NCI-H1105 treated with DMSO at 0.1 percent for 48 hours (cell line): ENCODE data around the gene ZNF646.

Experiments used
- DNase-seq: peaks from one replicate; lab custom pipeline; 2025; lab: John Stamatoyannopoulos, UW

ZNF646 gene

DNA sequence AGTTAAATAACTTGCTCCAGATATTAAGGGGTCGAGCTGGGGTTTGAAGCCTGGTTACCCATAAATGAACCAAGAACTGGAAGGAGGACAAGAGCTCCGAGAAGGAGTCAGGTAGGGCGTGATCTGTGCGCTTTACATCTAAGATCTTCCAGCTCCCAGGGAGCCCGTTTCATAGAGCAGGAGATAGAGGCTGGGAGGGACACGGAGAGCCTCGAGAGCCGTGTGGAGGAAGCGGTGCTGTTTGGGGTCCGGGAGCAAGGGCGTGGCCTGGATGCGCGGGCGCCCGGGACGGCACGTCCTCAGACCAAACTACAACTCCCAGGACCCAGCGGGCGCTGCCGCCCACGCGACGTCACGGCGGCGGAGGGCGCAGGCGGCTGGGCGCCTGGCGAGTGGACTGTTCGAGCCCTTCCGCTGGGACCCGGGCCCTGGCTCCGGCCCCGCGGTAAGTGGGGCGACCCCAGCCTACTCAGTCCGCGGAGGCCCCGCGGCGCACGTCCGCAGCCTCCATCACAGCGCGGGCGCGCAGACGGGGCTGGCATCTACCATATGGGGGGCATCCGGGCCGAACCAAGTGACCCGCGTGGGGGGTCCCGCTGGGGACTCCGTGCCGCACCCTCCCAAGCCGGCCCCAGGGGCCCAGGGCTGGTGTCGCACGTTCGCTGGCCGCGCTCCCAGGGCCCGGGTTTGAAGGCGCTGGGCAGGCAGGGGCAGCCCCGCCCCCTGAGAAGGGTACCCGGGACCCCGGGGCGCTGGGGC lies 34.0 kb downstream of the ZNF646 start, which contains the start of gene BCKDK:
TSS of gene BCKDK (plus strand) at position 352 of the 759 bp plus-strand sequence. CDS start 838 bp downstream, outside the sequence.
- peak; percentile 51 for DNase-seq

DNA sequence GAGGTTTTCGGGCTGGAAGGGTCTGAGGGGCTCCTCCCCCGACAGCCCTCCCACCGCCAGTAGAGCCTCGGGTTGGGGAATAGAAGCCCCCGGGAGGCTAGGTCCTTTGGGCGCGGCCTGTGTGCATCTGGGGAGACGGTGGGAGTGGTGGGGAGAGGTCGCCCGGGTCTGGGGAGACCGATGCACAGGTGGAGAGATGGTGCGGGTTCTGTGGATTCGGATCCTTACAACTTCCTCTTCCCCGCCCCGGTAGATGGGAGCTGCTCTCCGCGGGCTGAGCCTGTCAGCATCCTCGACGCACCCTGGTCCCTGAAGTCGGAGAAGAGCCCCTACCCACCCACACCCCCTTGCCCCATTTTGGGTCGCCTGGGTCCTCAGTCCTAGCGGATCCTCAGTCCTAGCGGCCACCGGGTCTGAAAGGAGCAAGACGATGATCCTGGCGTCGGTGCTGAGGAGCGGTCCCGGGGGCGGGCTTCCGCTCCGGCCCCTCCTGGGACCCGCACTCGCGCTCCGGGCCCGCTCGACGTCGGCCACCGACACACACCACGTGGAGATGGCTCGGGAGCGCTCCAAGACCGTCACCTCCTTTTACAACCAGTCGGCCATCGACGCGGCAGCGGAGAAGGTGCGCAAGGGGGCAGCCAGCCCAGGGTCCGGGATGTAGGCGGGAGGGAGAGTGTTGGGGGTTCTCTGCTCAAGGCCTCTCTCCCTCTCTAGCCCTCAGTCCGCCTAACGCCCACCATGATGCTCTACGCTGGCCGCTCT lies 34.8 kb downstream of the ZNF646 start:
- DNase-seq, result no peak

DNA sequence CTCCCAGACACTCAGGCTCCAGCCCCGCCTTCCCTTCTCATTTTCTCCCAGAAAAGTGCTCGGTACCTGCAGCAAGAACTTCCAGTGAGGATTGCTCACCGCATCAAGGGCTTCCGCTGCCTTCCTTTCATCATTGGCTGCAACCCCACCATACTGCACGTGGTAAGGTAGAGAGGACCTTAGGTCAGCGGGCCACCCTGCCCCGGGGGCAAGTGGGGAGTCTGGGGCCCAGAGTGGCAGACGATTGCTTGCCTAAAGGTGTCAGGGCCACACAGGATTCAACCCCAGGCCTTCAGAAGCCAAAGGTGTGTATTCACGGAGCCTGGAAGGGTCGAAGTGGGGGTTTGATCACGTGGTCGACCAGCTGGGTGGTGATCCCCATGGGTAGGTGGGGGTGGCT lies 35.4 kb downstream of the ZNF646 start:
- no peak for DNase-seq

DNA sequence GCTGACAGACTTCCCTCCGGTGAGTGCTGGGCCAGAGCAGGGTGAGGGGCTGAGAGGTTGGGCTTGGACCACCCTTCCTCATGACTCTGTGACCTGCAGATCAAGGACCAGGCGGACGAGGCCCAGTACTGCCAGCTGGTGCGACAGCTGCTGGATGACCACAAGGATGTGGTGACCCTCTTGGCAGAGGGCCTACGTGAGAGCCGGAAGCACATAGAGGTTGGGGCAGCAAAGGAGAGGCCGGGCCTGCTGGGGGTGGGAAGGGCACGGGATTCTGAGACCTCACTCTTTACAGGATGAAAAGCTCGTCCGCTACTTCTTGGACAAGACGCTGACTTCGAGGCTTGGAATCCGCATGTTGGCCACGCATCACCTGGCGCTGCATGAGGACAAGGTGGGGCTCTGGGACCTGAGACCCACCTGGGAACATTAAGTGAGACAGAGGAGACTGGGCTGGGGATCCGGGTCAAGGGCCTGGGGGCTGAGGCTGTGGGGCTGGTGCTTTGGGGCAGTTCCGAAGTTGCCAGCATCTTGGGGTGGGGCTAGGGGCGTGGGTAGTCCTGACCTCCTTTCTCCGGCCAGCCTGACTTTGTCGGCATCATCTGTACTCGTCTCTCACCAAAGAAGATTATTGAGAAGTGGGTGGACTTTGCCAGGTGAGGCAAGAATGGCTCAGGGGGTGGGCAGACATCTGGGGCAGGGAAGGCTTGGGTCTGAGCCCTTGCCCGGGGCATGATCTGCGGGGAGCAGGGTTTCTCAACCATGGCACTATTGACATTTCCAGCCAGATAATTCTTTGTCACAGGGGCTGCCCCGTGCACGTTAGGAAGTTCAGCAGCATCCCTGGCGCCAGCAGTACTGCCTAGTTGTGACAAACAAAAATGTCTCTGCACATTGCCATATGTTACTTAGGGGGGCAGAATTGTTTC lies 36.1 kb downstream of the ZNF646 start:
- DNase-seq, result no peak

DNA sequence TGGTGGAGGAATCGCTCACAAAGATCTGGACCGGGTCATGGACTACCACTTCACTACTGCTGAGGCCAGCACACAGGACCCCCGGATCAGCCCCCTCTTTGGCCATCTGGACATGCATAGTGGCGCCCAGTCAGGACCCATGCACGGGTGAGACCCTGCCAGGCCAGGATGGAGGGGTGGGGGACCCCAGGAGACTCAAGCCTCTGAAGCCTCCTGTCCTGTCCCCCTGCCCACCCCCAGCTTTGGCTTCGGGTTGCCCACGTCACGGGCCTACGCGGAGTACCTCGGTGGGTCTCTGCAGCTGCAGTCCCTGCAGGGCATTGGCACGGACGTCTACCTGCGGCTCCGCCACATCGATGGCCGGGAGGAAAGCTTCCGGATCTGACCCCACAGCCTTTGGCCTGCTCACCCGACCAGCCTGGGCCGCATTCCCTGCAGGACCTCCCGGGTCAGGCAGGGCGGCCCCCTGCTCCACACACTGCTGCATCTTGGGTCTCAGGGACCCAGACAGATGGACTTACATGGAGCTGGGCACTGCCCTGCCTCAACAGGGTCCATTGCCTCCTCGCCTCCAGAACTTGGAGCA lies 37.8 kb downstream of the ZNF646 start:
- no peak for DNase-seq

DNA sequence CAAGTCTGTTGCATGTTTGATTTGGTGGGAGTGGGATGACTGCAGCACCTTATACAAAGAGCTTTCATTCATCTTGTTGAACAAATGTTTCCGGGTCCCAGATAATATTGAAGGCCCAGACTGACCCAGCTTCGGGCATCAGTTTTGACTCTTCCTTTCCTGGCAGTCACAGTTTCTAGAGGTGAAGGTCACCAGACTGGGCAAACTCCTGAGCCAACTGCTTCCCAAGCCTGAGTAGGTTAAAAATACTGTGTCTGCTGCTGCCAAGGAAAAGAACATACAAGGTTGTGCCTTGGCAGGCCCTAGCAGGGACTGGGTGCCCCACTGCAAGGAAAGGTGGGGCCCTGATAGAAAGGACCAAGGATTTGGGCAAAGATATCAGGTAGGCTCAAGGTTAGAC lies 38.5 kb downstream of the ZNF646 start:
- no peak for DNase-seq

DNA sequence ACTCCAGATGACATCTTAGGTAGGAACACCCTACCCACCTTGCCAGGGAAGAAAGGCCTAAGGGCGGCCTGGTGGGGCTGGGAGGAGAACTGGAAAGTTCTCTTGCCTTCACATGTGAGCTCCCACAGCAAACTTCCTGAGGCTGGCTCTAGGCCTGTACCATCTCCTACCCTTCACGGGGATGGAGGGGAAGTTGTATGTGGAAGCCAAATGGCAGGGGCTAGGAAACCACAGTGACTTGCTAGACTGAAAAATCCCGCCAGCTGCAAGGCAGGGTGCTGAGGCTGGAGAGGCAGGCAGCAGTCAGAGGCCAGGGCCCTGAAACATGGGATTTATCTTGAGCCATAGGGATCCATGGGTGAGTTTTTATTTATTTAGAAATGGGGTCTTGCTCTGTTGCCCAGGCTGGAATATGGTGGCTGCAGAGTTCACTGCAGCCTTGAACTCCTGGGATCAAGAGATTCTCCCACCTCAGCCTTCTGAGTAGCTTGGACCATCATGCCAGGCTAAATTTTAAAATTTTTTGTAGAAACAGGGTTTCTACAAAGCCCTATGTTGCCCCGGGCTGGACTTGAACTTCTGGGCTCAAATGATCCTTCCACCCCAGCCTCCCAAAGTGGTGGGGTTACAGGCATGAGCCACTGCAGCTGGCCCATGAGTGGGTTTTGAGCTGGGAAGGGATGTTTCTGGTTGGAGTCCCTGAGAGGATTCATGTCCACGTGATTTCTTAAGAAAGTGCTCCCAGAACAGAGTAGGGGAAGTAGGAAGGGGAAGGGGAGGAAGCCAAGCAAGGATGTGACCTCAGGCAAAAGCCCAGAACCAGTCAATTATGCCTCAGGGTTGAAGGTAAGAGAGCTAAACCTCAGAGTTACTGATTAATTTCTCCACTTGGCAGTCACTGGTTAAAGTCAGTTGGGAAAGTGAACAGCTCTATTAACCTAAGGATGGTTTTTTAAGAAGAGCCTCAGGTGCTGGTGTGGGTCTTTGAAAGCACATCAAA lies 39.2 kb downstream of the ZNF646 start:
- DNase-seq, result no peak

DNA sequence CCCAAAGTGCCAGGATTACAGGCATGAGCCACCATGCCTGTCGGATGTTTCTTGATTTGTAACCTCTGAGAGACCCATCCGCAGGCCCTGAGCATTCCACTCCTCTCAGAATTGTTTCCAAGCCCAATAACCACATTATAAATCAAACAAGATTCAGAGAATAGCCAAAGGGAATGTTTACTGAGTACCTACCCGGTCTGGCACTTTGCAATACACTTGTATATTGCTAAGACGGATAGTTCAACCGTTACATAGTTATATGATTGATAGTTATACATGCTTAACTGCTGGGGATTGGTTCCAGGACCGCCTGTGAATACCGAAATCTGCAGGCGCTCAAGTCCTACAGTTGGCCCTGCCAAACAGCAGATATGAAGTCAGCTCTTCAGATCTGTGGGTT lies 40.2 kb downstream of the ZNF646 start:
- no peak for DNase-seq

DNA sequence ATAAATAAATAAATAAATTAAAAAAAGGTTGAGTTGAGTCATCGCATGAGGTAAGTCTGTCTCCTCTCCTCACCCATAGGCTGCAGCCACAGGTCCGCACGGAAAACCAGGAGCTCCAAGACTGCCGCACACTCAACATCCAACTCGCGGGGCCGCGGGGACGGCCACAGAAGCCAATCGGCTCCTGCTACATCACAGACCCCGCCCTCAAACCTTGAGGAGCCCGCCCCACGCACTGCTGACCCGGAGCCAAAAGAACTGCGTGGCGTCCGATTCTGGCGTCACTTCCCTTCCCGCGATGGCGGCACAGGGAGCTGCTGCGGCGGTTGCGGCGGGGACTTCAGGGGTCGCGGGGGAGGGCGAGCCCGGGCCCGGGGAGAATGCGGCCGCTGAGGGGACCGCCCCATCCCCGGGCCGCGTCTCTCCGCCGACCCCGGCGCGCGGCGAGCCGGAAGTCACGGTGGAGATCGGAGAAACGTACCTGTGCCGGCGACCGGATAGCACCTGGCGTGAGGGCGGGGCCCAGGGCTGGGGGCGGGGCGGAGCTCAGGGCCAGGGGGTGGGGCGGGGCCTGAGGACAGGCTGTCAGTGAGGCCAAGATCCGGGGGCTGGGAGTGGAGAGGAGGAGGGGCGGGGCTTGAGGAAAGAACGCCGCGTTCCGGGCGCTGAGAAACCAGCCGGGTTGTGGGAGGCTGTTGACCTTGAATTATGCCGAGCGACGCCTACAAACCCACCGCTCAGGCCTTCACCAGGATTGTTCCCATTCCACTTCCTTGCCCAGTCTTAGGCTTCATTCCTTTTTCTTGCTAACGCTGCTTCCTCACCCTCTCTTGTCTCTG lies 43.4 kb downstream of the ZNF646 start, which contains the start of gene KAT8:
TSS of gene KAT8 (plus strand) at position 281 of the 839 bp plus-strand sequence. CDS start at position 299, 18 bp downstream.
- peak; percentile 94 for DNase-seq

DNA sequence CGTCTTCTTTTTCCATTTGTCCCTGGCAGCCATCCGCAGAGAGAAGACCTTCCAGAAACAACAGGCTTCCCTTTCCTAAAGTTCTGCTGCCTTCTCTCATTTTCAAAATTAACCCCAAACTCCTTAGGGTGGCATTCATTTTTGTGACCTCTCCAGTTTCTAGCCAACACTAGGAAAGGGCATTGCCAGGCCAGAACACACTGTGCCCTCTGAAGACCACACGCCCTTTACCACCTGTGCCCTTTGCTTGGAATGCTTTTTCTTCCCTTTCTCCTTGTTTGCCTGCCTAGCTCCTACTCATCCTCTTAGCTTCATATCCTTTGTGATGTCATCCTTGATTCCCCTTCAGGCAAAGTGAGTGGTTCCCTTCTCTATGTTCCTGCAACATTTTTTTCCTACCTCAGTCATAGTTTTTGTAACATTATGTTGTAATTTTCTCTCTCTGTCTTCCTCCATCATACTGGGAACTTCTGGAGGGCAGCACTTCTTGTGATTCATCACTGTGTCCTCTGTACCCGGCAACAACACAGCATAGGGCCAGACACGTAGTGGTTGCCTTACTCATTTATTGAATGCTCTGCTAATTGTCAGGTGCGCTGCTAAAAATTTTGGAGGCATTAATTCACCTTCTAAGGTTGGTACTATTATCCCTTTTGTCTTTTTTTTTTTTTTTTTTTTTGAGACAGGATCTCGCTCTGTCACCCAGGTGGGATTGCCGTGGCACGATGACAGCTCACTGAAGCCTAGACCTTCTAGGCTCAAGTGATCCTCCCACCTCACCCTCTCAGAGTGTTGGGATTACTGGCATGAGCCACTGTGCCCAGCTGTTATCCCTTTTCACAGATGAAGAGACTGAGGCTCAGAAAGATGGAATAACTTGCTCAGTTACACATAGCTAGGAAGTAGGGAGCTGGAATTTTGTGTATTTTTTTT lies 44.3 kb downstream of the ZNF646 start:
- no peak for DNase-seq

DNA sequence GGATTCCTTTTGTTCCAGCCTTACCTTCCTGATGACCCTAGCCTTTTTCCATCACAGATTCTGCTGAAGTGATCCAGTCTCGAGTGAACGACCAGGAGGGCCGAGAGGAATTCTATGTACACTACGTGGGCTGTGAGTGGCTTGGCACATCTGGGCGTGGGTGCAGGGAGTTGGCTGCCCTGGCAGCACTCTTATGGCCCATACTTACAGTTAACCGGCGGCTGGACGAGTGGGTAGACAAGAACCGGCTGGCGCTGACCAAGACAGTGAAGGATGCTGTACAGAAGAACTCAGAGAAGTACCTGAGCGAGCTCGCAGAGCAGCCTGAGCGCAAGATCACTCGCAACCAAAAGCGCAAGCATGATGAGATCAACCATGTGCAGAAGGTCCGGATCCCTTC lies 45.9 kb downstream of the ZNF646 start:
- DNase-seq, result no peak

DNA sequence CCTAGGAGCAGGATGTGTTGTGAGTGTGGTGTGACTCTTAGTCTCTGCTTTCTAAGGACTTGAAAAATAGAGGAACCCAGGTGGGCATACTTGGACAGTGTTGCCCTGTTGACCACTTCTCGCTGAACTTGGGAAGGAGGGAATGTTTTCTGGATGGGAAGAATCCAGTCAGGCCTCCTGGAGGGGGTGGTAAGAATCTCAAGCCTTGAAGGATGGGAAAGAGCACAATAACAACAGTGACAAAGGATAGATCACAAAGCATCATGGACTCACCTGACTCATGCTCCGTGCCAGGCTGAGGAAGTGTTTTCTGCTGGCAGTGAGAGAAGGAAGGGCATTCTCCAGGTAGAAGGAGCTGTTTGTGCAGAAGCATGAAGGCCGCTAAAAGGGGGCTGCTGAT lies 51.6 kb downstream of the ZNF646 start:
- DNase-seq, result no peak

DNA sequence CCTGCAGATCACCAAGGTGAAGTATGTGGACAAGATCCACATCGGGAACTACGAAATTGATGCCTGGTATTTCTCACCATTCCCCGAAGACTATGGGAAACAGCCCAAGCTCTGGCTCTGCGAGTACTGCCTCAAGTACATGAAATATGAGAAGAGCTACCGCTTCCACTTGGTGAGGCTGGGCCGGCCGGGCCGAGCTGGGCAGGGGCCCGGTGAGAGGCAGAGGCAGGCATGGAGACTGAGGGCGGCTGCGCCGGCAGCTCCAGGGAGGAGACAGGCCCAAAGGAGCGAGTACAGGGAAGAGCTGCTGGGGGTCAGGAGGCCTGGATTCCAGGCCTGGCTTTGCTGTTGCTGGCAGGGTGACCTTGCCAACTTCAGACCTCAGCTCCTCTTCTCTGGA lies 53.0 kb downstream of the ZNF646 start:
- no peak for DNase-seq

DNA sequence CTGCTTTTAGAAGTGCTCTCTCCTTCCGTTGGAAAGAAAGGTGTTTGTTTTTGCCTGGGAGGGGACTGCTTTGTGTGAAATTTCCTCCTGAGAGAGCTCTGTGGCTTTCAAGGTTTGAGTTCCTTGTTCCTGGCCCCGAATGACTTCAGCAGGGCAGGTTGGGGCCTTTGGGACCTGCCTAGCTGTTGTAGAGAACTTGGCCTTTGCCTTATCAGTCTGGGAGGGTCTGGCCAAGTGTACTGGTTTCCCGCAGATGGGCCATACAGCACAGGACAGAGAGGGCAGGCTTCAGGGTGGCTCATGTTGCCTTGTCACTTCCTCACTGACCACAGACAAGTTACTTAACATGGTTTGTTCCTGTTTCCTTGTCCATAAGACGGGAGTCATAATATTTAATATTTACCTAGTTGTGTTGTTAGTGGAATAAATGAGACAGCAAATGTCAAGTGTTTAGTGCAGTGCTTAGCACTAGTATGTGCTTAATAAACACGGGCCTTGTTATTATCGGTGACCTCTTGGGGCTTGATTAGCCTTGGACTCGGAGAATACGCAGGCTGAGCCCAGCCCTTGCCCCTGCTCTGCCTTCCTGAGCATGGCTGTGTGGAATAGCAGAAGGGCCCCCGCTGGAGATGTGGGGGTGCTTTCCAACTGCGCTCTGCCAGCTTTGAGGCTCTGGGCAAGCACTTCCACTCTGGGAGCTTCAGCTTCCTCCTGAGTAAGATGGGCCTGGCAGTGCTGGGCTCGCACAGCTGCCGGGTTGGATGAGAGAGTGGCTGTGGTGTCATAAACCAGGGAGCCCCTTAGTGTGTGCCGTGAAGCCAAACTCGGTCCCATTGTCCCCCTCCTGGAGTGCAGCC lies 54.7 kb downstream of the ZNF646 start:
- DNase-seq, result no peak

DNA sequence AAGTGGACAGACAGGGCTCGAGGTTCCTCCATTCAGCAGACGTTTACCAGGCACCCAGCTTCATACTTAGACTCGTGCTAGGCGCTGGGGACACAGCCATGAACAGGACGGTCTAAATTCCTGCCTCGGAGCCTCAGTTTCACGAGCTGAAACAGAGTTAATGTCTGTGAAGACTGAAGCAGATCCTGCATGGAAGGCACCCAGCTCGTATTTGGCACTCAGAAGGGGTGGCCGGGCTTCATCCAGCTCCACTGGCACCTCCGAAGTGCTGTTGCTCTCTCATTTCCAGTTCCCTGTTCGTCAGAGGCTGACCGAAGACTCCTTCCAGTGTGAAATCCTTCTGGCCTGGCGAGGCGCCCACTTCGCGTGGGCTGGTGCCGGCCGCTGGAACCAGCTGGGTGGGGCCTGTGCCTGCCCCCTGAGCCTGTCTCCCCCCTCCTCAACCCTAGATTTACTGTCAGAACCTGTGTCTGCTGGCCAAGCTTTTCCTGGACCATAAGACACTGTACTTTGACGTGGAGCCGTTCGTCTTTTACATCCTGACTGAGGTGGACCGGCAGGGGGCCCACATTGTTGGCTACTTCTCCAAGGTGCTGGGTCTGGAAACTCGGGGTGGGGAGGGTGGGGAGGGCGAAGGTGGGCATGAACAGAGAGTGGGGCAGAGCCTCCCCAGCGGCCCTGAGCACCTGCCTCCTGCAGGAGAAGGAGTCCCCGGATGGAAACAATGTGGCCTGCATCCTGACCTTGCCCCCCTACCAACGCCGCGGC lies 55.5 kb downstream of the ZNF646 start:
- DNase-seq, result no peak

DNA sequence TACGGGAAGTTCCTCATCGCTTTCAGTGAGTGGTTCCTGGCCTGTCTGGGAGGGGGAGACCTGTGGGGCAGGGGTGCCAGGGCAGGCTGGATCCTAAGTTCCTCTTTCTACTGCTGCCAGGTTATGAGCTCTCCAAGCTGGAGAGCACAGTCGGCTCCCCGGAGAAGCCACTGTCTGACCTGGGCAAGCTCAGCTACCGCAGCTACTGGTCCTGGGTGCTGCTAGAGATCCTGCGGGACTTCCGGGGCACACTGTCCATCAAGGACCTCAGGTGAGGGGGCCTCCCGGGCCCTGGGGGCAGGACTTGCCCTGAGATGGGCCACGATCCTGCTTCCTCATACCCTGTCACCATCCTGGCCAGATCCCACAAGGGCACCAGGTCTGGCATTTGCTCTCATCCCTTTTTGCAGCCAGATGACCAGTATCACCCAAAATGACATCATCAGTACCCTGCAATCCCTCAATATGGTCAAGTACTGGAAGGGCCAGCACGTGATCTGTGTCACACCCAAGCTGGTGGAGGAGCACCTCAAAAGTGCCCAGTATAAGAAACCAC lies 56.2 kb downstream of the ZNF646 start:
- DNase-seq, result no peak
